A204.1 (cell line): ENCODE results near the gene ZNF346.

Source experiments
- FAIRE-seq: peaks from 2 replicates; lab custom pipeline; 2012; peaks lifted over from hg19 to GRCh38; lab: Jason Lieb, UNC

The ZNF346 gene

DNA sequence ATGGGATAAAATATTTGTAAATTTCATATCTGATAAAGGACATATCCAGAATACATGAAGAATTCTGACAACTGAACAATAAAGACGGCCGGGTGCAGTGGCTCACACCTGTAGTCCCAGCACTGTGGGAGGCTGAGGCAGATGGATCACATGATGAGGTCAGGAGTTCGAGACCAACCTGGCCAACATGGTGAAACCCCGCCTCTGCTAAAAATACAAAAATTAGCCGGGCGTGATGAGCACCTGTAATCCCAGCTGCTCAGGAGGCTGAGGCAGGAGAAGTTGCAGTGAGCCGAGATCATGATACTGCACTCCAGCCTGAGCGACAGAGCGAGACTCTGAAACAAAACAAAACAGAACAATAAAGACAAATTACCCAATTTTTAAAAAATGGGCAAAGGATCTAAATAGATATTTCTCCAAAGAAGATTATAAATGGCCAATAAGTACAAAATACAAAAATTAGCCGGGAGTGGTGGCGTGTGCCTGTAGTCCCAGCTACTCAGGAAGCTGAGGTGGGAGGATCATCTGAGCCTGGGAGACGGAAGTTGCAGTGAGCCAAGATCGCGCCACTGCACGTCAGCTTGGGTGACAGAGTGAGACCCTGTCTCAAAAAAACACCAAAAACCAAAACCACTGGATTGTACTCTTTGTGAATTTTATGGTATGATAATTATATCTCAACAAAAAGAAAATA lies 101.4 kb downstream of the ZNF346 start:
- no peak for FAIRE-seq

DNA sequence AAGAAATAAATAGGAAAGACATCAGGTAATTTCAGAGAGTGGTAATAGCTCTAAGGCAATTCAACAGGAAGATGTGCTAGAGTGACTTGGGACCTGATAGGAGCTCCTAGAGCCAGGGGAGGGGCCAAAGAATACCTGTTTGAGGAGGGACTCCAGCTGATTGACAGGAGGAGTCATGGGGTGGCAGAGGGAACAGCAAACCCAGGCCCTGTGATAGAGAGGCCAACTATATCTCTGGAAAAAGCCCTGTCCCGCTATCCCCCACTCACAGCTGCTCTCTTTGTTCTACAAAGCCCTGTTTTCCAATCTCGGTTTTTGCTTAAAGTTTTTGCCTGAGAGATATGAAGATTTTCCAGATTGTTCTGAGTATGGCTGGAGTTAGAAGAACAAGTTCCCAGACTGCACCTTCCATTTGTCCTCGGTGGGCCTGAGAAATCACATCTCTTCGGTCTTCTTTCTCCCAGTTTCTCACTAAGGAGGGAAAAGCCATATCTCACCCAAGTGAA lies 102.0 kb downstream of the ZNF346 start:
- no peak for FAIRE-seq

DNA sequence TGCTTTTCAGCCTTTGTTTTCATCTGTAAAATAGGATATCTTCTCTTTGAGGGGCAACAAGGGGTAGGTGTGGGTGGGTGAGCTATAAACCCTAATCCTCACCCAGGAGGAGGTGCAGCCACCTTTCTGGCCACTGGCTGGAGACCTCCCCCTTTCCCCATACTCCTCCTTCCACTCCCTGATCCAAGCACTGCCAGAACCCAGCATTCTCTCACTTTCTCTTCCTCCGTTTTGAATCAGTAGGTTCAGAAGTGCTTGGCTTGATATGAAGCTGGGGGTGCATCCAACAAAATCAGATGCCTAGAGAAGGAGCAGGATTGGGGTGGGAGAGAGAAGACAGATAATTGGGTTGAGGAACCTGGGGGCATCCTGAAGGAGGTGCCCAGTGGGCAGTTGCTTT lies 104.3 kb downstream of the ZNF346 start:
- no peak for FAIRE-seq

DNA sequence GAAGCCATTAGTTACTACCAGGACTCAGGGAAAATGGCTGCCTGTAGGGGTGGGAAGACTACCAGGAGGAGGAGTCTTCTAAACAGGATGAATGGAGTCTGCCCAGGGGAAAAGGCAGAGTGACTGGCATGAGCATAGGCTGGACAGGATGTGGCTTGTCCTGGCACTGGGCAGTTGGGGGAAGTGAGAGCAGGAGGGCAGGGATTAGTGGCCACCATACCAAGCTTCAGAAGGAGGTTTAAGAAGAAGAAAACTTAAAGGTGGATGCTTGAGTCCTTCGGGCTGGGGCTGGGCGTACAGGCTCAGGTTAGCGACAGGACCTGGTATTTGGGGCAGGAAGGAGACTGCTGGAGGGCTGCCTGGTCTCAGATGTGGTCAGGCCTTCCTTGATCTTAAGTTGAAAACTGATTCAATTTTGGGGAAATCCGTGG lies 106.1 kb downstream of the ZNF346 start:
- no peak for FAIRE-seq

GRCh38 chr5:177130211-177131018 lies 107.9 kb downstream of the ZNF346 start:
- FAIRE-seq: no peak
